Jurkat, Clone E6-1 (cell line): ENCODE results near the gene APOL4.
"Not testable (repeated sequence)": the region's sequence is repeated elsewhere in the genome, so short reads cannot be mapped to it uniquely, and the experiment has no call there.

Experiments used
- DNase-seq: peaks from one replicate; pipeline ENCODE4 v3.0.0-alpha.2; 2011; ENCODE audit warnings: low read depth, low spot score
- H3K4me3 ChIP-seq: 2 replicates; pipeline ENCODE4 v1.5.1; 2011; ENCODE audit warnings: mild to moderate bottlenecking, low read length, control low read depth, moderate library complexity

APOL4 gene

DNA sequence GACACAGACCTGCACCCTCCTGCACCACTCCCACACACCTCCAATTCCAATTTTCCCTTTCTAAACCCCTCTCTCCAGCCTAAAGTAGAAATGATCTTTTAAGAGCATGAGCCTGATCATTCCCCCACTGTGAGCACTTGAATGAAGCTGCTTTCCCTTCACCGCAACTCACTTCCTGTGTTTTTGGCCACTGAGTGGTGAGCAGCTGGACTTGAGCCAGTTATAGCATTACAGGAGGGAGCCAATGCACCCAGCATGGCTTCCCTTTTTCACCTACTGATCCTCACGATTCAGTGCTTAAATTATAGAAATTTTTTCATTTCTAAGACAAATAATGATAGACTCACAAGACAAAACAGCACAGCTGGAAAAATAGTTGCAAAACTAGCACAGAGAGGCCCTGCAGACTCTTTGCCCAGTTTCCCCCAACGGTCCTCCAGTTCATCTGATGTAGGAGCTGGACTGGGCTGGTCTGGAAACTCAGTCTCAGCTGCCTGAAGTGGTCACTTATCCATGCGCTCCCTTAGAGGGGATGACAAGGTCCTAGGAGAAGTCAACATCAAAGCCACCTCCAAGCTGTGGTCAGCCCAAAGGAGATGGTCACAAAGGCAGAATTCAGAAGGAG lies 9.7 kb upstream of the APOL4 start:
- no peak overlapping the region for H3K4me3 ChIP-seq
- no peak for DNase-seq

DNA sequence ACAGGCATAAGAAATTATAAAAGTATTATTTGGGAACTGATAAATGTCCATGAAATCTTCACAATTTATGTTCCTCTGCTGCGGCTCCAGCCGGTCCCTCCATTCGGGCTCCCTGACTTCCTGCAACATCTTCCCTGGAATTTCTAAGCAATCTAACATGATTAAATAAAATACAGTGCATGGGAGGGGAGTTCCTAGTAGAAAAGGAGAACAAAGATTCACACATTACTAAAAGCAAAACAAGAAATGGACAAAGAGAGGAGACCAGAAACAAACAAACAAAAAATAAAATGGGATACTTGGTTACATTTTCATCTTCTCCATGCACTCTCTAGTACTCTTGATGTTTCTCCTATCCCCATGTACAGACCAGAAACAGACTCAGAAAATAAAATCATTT lies 8.6 kb upstream of the APOL4 start:
- no peak for DNase-seq

GRCh38 chr22:36209488-36209908 lies 7.9 kb upstream of the APOL4 start:
- DNase-seq, H3K4me3 ChIP-seq: not testable (repeated sequence)

More for the DNA sequence above, 8.6 kb upstream of the APOL4 start:
- no peak overlapping the region for H3K4me3 ChIP-seq

DNA sequence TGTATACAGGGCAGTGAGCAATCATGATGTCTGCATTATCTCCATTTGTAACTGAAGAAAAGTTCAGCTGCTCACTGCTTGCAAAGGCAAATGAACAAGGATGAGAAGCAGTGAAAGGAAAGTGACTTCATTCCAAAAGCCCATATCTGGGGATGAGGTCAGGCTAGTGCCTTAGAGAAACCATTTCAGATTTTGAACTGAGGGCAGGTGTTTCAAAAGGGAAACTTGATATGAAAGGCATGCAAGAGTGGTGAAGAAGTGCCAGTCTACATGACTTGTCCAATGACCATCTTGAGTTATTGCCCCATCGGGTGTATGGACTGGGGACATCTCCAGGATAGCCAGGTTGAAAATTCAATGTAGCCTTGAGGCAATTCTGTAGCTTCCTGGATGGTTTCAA lies 7.3 kb upstream of the APOL4 start:
- no peak for DNase-seq
- H3K4me3 ChIP-seq: no peak overlapping the region

DNA sequence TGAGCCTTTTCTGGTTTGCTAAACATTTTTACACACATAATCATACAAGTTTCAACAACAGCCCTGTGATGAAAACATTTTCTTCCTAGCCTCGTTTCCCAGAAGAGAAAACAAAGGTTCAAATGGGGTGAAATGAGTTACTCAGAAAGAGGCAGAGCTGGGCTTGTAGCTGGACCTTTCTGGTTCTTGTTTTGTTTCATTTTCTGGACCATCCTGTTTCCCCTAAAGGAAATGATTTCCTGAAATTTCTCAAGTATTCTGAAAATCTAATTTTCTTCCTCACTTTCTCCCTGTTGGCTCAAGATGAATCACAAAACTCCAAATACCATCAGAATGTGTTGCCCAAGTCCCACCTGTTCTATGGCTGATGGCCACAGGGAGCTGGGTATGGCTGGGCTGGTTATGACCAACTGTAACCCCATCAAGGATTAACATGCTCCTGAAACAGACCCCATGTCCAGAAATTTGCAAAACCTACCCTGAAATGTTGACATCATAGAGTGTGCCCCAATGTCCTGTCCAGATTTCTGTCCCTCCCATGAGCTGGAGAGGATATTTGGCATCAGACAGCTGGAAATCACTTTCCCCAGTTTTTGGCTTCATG lies 6.7 kb upstream of the APOL4 start:
- DNase-seq: no peak
- H3K4me3 ChIP-seq: no peak overlapping the region

GRCh38 chr22:36206255-36206654 lies 4.6 kb upstream of the APOL4 start:
- no peak overlapping the region for H3K4me3 ChIP-seq
- DNase-seq: no peak

- H3K4me3 ChIP-seq: not testable (repeated sequence)
These were observed 4.0 kb upstream of the APOL4 start for GRCh38 chr22:36205573-36205972.

DNA sequence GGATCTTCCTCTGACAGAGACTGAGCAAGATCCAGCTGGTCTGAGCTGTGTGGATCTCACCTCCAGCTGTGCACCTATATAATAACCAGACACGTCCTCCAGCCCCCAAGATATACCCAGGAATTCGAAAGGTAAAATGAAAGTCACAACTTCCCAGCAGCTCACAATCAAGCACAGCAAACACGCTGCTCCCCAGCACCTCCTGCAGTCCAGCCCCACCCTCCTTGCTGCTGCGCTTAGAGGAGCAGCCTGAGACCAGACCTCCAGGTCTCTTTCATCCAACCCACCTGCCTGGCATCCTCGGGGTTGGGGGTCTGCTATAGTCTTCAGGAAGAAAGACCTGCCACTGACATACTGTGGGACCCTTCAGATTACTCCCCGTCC lies 3.0 kb upstream of the APOL4 start:
- DNase-seq: no peak
- H3K4me3 ChIP-seq: no peak overlapping the region

More at GRCh38 chr22:36205573-36205972, 4.0 kb upstream of the APOL4 start:
- DNase-seq: not testable (repeated sequence)

DNA sequence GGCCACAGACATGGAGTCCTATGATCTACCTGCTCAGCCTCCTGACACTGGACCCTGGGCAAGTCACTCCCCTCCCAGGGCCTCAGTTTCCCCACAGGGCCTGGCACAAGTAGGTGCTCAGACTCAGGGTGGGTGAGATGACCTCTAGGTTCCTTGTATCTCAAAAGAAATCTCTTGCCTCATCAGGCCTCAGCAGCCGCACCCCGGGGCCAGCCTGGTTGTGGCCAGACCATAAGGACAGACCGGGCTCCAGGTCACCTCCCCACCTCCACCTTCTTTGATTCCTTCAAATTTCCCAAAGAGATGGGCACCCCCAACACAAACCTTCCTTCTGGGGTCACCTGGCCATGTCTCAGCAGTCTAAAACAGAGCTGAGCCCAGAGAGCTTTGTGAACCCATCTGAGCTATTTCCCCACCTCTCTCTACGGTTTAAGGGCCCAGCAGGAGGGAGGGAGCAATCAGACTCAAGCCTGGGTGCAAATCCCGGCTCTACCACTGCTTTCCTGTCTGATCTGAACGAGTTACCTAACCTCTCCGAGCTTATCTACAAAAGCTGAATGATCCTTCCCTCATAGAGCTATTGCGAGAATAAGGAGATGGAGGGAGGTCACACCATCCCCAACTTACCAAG lies 2.5 kb upstream of the APOL4 start:
- DNase-seq: no peak
- no peak overlapping the region for H3K4me3 ChIP-seq

GRCh38 chr22:36203441-36203840 lies 1.8 kb upstream of the APOL4 start:
- DNase-seq, H3K4me3 ChIP-seq: not testable (repeated sequence)

DNA sequence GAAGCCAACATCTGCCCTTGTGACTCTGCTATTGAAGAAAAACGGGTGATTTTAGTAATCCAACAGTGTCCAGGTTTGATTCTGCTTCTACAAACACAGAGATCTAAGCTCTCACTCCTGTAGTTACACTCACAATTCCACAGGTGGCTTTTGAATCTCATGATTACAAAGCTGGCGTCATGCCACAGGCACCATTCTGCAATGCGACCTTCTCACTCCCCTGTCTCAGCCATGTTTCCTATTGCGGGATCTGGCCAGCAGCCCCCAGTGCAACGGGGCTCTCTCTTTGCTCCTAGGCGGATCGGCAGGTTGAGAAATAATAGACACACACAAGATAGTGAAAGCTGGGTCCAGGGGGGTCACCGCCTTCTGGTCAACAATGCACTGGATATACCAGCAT lies 1.3 kb upstream of the APOL4 start:
- H3K4me3 ChIP-seq, DNase-seq: not testable (repeated sequence)

- H3K4me3 ChIP-seq, DNase-seq: not testable (repeated sequence)
These were observed 584 bp downstream of the APOL4 start for GRCh38 chr22:36201025-36201424.

DNA sequence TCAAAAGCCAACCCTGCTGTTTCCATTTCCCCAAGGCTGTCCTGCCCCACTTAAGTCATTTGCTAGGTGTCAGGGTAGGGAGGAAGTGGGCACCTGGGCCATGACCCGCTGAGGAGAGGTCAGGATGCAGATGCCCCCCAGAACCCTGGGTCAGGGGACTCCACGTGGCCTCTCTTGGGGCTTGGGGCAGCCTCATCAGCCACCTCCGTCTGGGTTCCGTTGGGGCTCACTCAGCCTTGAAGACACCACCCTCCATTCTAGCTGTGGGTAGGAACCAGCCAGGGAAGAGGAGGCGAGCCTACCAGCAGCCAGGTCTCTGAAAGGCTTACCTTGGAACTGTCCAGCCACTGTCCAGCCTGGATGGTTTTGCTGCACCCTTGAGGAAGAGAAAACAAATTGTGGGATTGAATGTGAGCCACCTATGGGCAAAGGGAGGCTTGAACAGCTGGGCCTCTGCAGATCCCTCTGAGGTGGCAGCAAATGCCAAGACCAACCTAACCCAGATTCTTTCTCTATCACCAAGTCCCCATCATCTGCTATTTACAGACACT lies 2.5 kb downstream of the APOL4 start:
- H3K4me3 ChIP-seq: no peak overlapping the region
- DNase-seq: no peak

DNA sequence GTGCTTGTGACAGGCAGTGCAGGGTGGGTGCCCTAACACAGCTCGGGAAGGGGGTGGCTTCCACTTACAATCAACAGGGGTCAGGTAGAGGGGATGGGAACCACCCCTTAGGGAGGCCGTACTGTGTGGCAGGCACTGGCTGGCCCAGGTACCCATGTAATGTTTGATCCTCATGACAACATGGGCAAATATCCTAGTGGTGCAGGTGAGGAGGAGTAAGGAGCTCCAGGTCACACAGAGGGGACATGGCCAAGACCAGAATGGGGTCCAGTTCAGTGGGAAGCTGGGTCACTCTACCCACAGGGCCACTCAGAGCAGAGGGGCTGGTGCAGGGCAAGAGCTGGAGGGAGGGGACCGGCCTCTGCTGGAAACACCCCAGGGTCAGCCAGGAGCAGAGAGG lies 3.1 kb downstream of the APOL4 start:
- H3K4me3 ChIP-seq: no peak overlapping the region
- no peak for DNase-seq

DNA sequence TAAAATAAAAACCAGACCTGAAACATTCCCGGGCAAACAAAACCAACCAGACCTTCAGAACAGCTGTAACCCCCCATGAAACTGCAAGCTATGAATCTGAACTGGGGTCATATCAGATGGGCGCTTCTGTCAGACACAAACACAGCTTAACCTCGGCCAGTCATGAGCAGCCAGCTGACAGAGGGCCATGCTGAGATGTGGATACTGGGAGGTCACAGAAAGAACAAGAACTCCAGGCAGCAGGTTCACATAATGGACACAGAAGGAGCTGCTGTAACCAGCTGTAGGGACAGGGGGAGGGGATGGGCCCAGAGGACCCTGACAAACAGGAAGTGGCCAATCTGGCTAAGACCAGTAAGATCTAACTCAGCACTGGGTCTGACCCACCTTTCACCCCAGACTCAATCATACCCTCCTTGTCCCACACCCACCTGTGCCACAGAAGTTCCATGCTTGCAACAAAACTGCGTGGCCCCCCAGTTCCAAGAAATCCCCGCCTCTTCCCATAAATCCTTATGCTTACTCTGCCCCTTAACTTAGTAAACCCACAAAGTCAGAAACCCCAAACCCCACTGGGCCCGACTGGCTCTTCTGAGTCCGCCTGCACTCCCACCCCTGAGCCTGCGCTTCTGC lies 4.0 kb downstream of the APOL4 start:
- DNase-seq: no peak

GRCh38 chr22:36197065-36197440 lies 4.6 kb downstream of the APOL4 start:
- no peak overlapping the region for H3K4me3 ChIP-seq

More for the DNA sequence above, 4.0 kb downstream of the APOL4 start:
- H3K4me3 ChIP-seq: no peak overlapping the region

DNA sequence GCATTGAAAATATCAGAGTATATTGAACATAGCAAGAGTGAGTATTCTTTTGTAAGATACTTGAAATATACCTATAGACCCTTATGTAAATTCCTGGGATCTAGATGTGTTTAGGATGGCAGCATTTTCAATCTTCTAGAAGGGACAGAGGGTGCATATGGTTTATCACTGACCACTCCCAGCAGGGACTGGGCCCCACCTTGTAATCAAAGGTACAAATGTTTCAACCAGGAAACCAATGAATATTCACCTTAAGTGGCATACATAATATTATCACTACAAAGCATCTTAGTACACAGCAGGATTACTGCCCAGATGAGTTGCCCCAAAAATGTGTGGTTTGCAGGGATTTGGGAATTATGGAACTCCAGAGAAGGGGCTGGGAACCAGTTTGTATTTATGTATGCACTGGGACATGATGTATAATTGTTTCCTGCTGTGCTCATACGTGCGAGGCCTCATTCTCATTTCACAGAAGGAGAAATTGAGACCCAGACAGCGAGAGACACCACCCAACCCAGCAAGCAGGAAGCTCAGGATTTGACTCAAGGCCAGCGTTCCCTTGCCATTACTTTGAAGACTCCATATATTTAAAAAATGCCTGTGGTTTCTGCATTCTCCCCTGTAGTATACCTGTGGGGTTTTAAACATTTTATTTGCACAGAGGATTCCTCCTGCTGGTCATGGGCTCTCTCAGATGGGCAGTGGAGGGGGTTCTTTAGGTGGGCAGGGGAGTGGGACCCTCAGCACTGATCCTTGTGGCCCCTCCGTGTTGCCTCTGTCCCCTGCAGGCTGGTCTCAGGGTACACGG lies 5.2 kb downstream of the APOL4 start:
- DNase-seq: no peak
- H3K4me3 ChIP-seq: no peak overlapping the region

More at GRCh38 chr22:36197065-36197440, 4.6 kb downstream of the APOL4 start:
- DNase-seq: peak; percentile 31

- no peak overlapping the region for H3K4me3 ChIP-seq
- DNase-seq: peak; percentile 32
These were observed 6.6 kb downstream of the APOL4 start for GRCh38 chr22:36194971-36195370.

- no peak for DNase-seq
These were observed 7.2 kb downstream of the APOL4 start for GRCh38 chr22:36194385-36194784.

More at GRCh38 chr22:36194385-36194784, 7.2 kb downstream of the APOL4 start:
- no peak overlapping the region for H3K4me3 ChIP-seq
